Adrenal gland (tissue), 5 donors: ENCODE measurements around the gene COMP.

ENCODE experiments used
- CTCF ChIP-seq, 6 experiments: fragments of 450-650 bp in 4 of 6; fragments of 200-600 bp in 2 of 6; sonication (generic) in 1 of 6; IDR thresholded peaks; 1 replicate in 5 of 6; 2 replicates in 1 of 6; pipeline versions ENCODE4 v1.5.1 to v1.8.0; 2016 to 2021; ENCODE audit warnings: antibody characterized with exemption in 6 of 6, mild to moderate bottlenecking in 2 of 6, moderate library complexity in 1 of 6
- POLR2A ChIP-seq, 2 donors: fragments of 450-650 bp; IDR thresholded peaks; one replicate each; pipeline ENCODE4 v1.6.1; 2017; ENCODE audit warnings: antibody characterized with exemption in 2 of 2, mild to moderate bottlenecking in 2 of 2, moderate library complexity in 1 of 2
- donor health status: DM: no; HTN: no; CAD: no.

GRCh38 chr19:18742838-18743783, 48.0 kb downstream of the COMP start:
- TF ChIP-seq CTCF (IDR thresholded peaks at IDR 0.05) (no peak), POLR2A (IDR thresholded peaks at IDR 0.05) (no peak)
